ENCODE data around the gene SECISBP2L. TPM values are rescaled to one million over a fixed set of nuclear protein-coding genes. Genes with fewer than 3 reads are reported as not detected.
"Not testable (repeated sequence)": the region's sequence is repeated elsewhere in the genome, so short reads cannot be mapped to it uniquely, and the experiment has no call there.

The SECISBP2L gene, protein sequence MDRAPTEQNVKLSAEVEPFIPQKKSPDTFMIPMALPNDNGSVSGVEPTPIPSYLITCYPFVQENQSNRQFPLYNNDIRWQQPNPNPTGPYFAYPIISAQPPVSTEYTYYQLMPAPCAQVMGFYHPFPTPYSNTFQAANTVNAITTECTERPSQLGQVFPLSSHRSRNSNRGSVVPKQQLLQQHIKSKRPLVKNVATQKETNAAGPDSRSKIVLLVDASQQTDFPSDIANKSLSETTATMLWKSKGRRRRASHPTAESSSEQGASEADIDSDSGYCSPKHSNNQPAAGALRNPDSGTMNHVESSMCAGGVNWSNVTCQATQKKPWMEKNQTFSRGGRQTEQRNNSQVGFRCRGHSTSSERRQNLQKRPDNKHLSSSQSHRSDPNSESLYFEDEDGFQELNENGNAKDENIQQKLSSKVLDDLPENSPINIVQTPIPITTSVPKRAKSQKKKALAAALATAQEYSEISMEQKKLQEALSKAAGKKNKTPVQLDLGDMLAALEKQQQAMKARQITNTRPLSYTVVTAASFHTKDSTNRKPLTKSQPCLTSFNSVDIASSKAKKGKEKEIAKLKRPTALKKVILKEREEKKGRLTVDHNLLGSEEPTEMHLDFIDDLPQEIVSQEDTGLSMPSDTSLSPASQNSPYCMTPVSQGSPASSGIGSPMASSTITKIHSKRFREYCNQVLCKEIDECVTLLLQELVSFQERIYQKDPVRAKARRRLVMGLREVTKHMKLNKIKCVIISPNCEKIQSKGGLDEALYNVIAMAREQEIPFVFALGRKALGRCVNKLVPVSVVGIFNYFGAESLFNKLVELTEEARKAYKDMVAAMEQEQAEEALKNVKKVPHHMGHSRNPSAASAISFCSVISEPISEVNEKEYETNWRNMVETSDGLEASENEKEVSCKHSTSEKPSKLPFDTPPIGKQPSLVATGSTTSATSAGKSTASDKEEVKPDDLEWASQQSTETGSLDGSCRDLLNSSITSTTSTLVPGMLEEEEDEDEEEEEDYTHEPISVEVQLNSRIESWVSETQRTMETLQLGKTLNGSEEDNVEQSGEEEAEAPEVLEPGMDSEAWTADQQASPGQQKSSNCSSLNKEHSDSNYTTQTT
- 40.1 and 42.3 TPM in 2 replicates for total RNA-seq

DNA sequence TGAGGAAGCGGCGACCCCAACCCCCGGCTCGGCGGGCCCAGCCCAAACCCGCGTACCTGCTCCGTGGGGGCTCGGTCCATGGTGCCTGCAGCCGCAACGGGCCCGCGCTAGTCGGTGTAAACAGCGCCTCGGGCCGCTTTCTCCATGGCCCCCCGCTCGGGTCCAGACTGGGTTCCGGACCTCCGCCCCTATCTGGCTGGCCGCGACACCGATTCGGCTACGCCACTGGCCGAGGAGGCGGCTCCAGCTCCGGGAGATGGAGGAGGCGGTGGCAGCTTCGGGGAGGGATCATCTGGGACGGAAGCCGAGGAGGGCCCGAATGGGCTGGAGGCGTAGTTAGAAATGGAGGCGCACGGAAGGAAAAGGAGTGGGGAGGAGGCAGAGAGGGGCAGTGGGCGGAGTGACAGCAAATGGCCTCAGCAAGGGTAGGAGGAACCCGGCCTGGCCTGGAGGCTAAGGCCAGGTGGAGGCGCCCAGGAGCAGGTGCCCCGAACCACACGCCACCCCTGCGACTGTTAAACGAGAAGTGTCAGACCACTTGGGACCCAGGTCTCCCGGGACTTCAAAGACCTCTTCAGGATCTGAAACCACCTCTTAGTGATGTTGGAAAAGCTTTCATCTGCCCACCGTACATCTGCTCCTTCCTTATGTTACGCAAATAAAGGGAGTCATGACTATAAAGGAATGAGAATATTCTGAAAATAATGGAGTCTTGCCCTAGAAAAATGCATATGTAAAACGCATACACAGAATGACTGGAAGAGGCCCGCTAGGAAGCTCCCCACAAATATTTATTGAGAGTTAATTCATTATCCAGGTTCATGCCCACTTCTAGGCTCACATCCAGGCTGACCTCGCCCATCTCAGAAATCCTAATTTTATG is at the start of gene SECISBP2L:
TSS of gene SECISBP2L (minus strand) at position 227 of the 883 bp plus-strand sequence. CDS start at position 80, 147 bp downstream.
- intact Hi-C loops (cut with micrococcal nuclease), result loop anchor here (1.0 to 10.0 kb wide), 13 partner anchors 58 to 1858 kb away; partner anchors contain the start of genes AP4E1, CEP152, COPS2 and DTWD1

DNA sequence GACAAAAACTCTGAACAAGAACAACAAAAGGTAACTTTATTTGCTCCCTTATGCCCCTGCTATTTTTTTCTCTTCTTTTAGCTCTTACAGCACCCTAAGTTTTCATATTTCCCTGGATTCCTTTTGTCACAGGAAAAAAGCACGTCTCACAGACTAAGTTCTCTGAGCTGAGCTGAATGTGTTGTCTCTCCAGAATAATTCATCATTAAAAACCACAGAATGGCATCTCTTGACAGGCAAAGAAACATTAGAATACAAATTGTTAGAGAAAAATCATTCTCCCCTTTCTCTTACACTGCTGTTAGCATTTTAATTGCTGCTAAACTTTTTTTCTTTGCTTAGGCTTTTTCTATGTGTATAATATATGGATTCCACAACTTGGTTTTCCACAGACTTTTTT is 48.7 kb upstream of the SECISBP2L start:
- intact Hi-C loops (cut with micrococcal nuclease), result no loop called here

DNA sequence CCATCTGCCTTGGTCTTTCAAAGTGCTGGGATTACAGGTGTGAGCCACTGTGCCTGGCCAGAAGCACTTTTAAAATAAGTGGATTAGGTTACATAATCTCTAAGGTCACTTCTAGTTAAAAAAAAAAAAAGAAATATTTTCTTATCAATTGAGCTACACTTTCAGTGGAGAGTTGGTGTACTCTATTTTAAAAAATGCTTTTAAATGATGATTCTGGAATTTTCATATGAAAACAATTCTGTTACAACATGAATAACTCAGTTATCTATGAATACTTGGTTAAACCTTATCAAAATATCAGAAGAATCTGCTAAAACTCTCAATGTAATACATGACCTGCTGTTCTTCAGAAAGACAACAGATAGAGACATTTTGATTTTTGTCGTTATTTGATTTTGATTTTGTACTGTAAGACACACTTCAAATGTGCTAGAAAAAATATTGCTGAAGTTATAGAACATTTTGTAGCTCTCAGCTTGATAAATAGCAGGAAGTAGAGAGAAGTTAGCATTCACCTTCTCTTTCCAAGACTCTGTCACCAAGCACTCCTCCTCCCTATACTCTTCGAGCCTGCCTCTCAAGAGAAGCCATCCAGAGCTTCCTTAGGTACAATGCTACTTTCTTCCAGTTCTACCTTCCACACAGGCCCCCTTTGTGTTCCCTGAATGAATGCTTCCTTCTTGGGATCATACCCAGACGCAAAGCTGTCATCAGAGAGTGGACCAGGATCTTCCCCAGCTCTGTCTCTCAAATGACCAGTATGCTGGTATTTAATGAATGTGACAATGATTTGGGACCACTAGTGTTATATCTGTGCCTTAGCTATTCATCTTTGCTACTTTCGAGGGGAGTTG is 47.2 kb upstream of the SECISBP2L start:
- intact Hi-C loops (cut with micrococcal nuclease), result no loop called here

DNA sequence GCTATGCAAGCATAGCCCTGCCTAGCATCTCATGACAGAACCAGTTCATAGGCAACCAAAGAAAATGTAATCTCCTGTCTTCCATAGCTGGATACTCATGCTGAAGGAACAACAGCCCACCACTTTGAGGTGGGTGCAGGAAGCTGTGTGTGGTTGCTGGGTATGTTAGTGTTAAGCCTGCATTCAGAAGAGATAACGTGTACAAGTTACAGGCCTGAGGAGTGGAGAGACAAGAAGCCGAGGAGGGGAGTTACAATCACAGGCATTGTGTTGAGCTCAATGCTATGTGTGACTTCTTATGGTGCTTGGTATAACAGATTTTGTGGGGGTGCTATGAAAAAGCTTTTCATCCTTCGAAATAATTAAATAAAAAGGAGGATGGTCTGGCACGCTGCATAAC is 42.8 kb upstream of the SECISBP2L start:
- intact Hi-C loops (cut with micrococcal nuclease), result no loop called here

DNA sequence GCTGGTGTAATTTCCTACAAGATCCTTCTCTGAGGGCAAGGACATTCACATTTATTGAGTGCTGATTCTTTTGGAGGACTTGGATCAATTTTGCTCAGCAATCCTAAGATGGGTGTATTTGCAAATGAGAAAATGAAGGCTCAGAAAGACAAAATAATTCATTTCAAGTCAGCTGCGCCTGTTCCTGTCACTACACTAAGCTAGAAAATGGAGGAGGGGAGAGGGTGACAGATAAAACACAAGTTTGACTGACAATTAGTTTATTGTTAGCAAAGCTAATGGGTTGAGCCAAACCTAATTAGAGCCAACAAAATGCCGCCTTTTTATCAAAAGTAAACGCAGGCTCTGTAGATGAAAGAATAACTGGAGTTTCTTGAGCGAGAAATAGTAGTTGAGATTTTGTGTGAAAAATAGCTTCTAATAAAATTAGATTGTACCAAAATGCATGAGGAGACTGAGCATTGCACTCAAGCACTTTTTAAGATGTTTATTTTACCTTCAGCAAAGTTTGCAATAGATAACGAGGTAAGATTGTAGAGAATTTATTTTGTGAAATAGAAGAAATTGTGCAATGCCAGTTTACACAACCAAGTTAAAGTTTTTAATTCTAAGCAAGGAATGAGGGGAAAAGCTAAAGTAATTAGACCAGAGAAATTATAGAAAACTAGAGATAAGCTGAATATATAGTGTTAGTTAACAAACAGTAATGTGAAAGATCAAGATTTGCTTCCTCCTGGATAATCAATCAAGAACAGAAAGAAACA is 39.6 kb upstream of the SECISBP2L start:
- intact Hi-C loops (cut with micrococcal nuclease), result no loop called here

DNA sequence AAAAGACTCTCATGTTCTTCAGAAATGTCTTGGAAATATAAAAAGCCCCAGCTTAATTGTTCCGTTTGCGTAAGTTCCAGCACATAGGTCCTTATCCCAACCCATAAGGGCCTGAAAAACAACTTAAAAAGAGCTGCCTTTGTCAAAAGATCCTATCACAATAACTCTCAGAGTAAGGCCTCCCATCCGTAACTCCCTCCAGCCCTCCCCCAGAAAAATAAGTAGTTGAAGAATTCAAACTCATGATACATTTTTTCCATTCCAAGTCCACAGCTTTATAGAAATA is 38.0 kb upstream of the SECISBP2L start:
- intact Hi-C loops (cut with micrococcal nuclease), result no loop called here

DNA sequence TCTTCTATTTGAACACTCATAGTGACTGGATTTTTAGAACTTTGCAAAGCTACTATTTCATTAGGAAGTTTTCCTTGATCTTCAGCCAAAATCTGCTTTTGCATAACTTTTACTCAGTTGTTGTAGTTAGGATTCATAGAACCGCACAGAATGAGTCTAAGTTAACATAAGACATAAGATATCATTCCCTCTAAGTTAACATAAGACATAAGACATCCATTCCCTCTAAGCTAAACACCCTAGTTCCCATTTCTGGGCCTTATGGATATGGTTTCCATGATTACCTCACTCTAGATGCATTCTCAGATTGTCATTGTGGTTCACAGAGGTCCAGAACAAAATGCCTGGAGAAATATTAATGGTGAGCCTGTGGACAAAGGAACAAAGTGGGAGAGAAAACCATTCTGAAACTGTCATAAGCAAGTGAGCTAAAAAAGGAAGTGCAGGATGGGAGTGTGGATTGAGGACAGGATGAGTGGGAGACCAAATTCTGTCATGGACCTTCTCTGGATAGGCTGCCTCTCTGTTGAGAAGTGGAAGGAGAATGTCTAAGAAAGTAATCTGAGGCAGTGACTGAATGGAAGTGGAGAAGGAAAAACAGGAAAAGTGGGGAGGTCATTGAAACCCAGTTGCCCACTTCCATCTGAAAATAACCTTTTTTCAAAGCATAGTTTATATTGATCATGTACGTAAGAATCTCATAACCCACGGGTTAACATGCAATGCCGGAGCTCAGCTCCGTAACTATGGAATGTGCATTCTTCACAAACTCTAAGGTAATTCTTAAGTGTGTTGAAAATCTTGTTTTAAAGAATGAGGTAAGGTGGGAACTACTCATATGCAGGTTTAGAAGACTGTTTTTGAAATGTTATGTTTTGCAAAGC is 37.4 kb upstream of the SECISBP2L start:
- intact Hi-C loops (cut with micrococcal nuclease), result no loop called here

DNA sequence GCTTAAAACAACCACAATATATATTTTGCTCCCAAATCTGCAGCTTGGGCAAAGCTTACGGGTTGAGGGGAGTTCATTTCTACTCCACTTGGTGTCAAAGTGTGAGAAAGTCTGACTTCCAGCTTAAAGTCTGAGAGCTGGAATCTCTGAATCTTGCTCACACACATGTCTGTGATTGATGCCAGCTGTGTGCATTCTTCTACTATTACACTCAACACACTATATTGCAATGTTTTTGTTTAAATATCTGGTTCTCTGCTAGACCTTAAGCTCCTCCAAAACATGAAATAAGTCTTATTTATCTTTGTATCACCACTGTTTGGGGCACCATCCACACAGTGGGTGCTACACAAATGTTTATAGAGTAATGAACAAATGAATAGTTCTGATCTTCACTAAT is 36.7 kb upstream of the SECISBP2L start:
- intact Hi-C loops (cut with micrococcal nuclease), result no loop called here

DNA sequence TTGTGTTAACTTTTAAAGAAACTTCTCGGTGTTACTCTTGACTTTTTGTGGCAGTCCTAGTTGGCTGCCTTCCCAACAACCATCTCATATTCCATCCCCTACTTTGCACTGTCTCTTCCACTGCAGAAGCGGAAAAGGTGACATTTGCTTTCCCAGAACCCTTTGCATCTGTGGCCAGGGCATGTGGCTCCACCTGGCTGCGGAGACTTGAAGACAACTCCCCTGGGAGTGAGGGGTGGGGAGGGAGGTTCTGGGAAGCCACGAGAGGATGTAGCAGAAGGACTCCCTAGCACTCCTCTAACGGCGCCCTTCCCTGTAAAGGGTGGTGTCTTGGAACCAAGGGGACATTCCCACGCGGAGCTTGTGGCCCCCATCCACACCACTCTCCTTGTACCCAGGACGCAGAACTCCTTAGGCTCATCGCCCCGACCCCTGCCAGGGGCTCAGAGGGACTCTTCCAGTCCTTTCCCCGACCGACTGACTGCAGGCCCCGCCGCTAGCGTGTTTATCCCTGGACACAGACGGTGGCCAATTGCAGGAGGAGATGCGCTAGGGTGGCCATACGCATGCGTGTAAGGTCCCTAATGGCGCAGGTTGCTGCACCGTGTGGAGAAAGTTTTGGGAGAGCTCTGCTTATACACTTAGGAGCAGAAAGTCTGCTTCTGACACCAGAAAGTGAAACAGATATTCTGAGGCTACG is 33.2 kb upstream of the SECISBP2L start:
- intact Hi-C loops (cut with micrococcal nuclease), result no loop called here

DNA sequence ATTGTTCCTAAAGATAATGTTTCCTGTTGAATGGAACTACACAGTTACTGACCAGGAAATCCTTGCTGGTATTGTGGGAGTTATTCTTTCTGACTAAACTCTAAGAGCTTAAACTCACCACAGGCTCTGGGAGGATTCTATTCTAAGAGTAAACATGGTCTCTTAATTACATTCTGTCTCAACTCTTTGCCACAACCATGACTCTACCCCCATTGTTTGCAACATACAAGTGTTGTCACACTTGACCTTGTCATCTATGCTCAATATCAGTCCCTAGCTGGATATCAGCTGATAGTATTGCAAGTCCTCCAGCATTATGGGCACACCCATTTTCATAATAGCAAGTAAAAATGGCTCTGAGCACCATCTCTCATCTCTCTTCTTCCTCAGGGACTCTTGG is 29.6 kb upstream of the SECISBP2L start:
- intact Hi-C loops (cut with micrococcal nuclease), result no loop called here

DNA sequence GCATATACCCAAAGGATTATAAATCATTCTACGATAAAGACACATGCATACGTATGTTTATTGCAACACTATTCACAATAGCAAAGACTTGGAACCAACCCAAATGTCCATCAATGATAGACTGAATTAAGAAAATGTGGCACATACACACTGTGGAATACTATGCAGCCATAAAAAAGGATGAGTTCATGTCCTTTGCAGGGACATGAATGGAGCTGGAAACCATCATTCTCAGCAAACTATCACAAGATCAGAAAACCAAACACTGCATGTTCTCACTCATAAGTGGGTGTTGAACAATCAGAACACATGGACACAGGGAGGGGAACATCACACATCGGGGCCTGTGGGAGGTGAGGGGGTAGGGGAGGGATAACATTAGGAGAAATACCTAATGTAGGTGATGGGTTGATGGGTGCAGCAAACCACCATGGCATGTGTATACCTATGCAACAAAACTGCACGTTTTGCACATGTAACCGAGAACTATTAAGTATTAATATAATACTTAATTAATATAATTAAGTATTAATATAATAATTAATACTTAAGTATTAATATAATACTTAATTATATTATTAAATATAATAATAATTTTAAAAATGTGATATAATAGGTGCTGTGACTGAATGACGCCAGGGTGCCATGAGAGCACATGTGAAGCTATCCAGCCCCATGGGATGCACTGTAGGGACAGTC is 28.5 kb upstream of the SECISBP2L start:
- intact Hi-C loops (cut with micrococcal nuclease), result not testable (repeated sequence)

DNA sequence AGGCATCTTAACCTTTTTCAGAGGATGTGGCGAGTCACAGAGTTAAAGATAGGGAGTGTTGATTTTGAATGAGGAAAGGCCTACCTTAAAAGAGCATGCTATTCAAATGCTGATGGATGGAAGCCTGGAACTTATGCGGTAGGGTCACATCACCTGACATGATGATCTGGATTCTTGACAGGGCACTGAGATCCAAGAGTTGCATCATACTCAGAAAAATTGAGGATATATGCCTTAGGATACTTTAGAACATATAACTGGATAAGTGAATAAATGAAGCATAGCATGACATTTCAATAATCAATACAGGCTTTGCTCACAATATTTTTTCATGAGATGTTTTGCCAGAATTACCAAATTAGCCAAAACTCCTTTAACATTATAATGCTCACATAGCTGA is 20.1 kb upstream of the SECISBP2L start:
- intact Hi-C loops (cut with micrococcal nuclease), result no loop called here

DNA sequence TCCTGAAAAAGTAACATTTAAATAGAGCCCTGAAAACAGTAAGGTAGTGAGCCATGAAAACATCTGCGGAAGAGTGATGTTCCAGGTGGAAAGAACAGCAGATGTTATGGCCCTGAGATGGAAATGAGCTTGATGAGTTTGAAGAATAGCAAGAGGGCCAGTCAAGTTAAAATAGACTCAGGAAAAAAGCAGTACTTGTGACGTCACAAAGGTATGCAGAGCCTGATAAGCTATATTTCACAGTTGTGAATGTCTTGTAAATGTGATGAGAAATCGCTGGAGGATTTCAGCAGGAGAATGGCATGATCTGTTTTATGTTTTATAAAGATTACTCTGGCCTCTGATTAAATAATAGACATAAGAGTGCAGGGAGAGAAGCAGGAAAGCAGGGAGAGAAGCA is 18.6 kb upstream of the SECISBP2L start:
- intact Hi-C loops (cut with micrococcal nuclease), result no loop called here

DNA sequence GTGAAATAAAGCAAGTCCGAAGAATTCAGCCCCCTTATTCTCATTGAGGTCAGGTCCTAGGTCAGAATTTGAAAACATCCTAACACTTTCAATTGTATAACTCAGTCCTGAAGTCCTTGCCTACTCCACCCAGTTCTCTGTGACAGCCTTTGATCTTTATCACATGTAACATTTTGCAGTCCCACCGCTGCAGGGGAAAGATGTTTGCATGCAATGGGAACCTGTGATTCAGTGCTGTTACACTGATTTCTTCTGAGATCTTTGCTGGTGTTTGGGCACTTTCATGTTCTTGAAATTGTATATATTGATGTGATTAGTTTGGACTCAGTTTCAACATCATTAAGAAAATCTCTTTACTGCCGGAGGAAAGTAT is 18.0 kb upstream of the SECISBP2L start:
- intact Hi-C loops (cut with micrococcal nuclease), result no loop called here

DNA sequence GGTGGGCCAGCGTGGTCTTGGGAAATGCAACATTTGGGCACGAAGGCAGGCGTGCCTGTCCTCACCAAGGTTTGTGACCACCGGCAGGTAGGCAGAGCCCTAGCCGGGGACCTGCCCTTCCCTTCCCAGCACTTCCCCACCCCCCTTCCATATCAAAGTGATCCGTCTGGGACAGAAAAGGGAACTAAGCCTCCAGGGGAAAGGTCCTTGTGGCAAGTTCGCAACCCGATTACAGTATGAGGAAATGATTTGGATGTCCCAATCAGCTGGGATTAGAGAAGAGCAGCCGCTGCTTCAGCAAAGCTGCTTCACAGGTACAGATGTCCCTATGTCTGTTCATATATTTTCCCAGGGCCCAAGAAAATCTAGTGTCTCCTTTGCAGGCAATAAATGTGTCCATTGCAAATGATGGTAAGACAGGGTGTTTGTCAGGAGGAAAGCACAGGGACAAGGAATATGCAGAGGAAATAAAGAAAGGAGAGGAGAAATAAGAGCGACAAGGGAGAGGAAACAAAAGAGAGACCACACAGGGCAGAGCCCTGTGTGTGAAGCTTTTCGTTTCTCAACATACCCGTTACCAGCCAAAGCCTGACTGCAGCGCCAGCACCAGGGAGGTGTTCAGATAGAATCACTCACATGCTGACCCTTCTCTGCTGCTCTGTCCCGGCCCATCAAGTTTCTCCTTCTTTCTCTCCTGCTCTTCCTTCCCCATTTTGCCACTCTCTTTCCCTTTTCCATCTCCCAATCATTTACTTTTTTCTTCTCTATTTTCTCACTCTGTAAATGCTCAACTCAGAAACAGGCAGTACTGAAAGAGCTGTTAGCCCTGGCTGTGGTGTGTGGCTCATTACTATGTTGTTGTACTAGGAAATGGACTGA is 17.4 kb upstream of the SECISBP2L start:
- intact Hi-C loops (cut with micrococcal nuclease), result no loop called here

DNA sequence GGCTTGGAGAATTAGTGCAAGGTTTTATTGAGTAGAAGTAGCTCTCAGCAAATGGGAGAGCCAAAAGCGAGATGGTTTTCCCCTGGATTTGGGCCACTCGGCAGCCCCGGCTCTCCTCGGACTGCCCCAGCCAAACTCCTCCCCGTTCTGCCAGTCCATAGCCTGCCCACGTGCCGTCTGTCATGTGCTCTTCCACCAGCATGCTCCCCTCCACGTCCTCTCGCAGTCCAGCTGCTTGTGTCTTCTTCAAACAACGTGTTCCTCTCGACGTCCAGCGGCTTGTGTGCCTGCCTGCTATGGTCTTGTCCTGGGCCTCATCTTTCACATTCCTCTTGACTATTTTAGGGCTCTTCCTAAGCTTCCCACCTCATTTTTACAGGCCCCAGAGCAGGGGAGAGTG is 16.7 kb upstream of the SECISBP2L start:
- intact Hi-C loops (cut with micrococcal nuclease), result no loop called here

Data from T-helper 1 cell treated with Interleukin-12 subunit alpha and Interleukin-12 subunit beta and Interleukin-4 antibody, amounts not matched to agents 30 ng/mL and 1 ng/mL, for 36 hours (primary cell).